Measurements from ENCODE around the gene UHRF2.
"Not testable (repeated sequence)": the region's sequence is repeated elsewhere in the genome, so short reads cannot be mapped to it uniquely, and the experiment has no call there.

Gene UHRF2

DNA sequence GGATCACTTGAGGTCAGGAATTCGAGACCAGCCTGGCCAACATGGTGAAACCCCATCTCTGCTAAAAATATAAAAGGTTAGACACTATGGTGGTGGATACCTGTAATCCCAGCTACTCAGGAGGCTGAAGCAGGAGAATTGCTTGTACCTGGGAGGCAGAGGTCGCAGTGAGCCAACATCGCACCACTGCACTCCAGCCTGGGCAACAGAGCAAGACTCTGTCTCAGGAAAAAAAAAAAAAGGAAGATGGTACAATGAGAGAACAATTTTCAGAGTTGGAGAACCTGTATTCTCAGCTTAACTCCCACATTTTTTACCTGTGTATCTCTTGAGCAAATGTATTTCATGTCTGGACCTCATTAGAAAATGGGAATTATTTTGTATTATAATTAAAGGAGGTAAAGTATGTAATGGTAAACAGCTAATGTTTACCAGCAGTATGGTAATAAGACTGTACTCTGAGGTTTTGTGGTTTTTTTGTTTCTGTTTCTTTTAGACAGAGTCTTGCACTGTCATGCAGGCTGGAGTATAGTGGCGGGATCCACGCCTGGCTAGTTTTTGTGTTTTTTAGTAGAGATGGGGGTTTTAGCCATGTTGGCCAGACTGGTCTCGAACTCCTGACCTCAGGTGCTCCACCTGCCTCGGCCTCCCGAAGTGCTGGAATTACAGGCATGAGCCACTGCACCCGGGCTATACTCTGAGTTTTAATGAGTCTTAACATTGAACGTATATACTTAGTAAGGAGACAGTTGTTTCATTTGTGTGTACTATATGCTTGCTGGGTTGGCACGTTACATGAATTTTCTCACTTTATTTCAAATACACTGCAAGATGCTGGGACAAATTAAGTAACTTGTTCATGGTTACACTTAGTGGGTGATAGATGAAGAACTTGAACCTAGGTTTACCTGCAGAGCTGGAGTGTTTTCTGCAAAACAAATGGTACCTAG is 16.2 kb downstream of the UHRF2 start:
- DNase-seq (ENCODE audit: low read depth) = no peak

DNA sequence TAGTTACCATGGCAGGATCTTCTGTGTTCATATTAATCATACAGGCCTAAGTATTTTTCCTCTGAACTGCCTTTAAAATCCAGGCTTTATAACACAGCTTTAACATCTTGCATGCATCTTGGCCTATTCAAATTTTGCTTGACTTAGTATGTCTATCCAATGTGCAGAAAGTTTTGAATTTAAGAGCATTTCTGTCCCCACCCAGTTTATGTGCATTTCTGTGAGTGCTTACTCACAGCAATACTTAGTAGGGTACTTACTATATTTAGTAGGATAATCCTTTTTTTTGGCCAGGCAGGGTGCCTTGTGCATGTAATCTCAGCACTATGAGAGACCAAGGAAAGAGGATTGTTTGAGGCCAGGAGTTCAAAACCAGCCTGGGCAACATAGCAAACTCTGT is 18.0 kb downstream of the UHRF2 start:
- DNase-seq (ENCODE audit: low read depth) = no peak

DNA sequence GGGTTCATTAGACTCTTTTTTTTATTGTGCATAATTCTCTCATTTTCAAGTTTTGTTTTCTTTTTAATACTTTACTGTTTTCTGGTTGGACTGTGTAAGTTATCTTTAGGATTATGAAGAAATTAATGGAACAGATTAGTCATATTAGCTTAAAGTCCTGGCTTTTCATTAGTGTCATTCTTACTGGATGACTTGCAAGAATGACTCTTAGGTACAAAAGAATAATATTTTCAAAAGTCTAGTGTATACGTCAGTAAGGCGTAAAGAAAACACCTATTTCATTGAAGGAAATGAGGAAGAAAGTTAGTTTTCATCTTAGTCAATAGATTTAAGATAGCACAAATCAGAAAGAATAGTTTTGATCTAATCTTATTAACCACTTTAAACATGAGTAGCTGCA is 20.4 kb downstream of the UHRF2 start:
- no peak for DNase-seq (ENCODE audit: low read depth)

DNA sequence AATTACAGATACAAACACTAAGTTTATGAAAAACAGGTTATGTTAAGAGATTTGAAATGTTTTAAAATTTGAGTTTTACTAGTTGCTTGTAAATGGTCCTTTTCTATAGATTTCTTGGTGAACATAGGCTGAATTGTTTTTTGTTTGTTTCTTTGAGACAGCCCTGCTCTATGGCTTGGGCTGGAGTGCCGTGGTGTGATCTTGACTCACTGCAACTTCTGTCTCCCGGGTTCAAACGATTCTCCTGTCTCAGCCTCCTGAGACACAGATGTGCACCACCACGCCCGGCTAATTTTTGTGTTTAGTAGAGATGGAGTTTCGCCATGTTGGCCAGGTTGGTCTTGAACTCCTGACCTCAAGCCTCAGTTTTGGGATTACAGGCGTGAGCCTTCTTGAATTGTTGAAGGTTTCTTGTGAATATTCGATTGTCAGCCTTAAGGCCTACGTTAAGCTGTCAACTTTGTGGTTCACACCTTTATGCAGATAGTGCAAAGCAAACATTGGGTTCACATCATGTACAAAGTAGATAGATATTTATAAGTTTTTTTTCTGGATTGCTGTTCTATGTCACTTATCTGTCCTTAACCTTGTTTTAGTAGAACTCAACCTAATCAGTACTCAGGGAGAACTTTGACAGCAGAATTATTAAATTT is 26.2 kb downstream of the UHRF2 start:
- DNase-seq (ENCODE audit: low read depth) = no peak

DNA sequence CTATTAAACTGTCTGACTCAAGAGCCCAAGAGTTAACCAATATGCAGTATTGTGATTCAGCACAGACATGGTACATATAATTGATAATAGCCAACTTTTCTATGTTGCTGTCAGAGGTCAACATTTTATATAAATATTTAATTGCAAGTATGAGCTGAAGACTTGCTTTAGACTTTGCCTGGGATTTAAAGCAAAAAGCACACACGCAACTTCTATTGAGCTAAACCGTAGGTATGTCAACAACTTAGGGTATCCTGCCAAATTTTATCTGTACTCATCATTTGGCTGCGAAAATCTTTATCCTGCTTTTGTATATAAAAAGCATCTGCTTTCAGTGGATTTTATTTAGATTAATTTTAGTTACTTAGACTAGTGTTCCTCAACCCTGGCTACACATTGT is 27.4 kb downstream of the UHRF2 start:
- no peak for DNase-seq (ENCODE audit: low read depth)

DNA sequence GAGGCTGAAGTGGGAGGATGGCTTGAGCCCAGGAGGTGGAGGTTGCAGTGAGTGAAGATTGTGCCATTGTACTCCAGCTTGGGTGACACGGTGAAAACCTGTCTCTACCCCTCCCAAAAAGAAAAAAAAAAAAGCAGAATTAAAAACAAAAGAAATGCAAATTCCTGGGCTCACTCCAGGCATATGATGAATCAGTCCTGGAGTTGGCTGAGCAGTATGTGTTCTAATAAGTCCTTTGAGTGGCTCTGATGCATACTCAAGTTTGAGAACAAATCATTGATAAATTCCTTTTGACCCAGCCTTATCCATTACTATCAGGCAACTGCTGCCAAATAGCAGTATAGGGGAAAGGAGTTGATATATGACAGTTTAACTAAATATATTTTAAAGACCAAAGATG is 28.3 kb downstream of the UHRF2 start:
- no peak for DNase-seq (ENCODE audit: low read depth)

DNA sequence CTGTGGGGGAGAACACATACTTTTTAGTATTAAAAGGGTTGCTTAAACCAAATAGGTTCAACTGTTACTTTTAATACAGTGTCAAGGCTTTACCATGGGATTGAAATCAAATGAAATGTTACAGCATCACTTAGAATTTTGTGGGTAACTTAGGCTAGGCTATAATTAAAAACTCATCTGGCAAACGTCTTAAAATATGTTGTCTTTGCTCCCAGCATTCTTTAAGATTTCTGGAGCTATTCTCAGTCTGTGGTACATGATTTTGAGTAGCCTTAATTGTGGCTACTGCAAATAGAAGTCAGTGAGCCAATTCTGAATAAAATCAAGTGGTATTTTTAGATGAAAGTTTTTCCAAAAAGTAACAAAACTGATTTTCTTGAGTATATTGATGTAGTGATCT is 30.7 kb downstream of the UHRF2 start:
- DNase-seq (ENCODE audit: low read depth) = no peak

DNA sequence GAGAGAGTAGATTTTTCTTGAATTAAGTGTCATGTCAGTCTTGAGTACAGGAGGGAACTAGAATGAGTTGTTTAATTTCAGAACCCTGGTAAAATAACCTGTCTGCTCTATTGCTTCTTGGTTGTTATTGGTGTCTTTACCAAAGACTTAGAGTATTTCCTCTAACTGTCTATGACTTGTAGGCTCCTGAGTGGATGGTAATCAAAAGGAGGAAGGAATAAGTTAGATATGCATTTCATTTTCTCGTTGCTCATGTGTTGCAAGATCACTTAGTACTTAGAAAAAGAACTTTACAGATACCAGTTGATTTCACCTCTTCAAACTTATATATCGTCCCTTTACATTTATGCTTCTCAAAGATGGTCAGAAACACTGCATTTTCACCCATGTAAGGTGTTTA is 31.1 kb downstream of the UHRF2 start:
- DNase-seq (ENCODE audit: low read depth) = no peak

DNA sequence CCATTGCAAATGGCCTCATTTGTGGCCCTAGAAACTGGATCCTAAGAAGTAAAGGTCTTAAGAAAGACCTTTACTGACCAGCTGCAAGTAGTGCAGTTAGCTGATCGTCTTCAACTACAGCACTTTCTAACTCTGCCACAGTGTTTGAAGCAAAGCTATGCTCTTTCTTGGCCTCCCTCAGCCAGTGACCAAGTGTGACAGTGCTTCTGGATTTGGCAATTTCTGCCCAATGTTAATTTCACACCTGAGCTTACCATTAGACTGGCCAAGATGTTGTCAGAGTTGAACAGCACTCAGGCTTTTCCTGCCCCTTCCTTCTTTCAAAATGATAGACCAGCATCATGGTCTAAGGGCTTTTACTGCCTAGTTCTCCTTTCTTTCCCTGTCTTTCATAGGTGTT is 36.1 kb downstream of the UHRF2 start:
- DNase-seq (ENCODE audit: low read depth) = no peak

DNA sequence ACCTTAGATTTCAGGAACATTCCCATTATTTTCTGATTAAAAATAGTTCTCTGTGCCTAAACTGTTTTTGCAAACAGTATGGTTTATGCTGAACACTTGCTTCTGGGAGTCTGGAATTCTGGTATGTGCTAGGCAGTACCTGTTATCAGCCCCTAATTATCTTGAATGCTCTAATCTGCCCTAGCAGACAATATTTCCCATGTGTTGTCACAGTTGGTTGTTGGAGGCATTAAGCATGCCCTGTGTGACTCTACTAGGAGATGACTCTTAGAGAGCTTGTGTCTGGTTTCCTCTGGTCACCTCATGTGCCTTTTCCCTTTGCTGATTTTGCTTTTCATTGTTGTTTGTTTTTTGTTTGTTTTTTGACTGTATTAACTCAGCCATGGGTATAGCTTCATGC is 36.6 kb downstream of the UHRF2 start:
- no peak for DNase-seq (ENCODE audit: low read depth)

DNA sequence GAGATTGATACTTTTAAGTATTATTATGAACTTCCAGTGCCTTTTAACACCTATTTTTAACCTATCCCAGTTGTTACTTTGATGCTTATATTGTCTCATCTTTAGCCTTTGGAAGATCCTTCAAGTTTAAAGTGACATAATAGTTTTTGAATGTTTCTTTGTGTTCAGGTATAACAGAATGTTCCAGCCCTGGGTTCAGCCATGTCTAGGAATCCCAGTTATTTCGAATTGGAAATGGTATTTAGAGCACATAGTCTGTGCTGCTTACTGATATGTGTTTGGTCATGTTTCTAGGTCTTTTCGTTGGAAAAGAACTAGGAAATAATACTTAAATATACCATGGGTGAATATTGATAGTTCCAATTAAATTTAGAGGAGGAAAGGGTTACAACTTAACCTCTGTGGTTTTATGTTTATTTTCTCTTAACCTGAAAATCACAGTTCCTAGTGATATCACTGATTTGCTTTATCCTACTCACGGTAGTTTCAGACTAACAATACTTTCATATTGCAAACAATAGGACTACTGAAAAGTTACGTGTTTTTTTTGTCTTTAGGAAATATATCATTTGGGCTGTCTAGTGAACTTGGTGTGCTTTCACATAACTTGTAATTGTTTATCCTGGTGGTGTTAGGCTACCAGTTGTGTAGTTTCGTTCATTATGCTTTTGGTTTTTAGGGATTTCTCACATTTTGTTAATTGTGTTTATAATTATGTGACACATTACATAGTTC is 37.8 kb downstream of the UHRF2 start:
- DNase-seq (ENCODE audit: low read depth) = no peak

DNA sequence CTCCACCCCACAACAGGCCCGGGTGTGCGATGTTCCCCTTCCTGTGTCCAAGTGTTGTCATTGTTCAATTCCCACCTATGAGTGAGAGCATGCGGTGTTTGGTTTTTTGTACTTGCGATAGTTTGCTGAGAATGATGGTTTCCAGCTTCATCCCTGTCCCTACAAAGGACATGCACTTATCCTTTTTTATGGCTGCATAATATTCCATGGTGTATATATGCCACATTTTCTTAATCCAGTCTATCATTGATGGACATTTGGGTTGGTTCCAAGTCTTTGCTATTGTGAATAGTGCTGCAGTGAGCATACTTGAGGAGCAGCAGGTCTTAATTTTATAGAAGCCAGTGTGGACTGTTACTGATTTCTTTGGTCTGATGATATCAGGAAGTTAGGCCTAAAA is 42.3 kb downstream of the UHRF2 start:
- not testable (repeated sequence) for DNase-seq (ENCODE audit: low read depth)

DNA sequence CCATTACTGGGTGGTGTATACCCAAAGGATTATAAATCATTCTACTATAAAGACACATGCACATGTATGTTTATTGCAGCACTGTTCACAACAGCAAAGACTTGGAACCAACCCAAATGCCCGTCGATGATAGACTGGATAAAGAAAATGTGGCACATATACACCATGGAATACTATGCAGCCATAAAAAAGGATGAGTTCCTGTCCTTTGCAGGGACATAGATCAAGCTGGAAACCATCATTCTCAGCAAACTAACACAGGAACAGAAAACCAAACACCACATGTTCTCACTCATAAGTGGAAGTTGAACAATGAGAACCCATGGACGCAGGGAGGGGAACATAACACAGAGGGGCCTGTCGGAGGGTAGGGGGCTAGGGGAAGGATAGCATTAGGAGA is 45.7 kb downstream of the UHRF2 start:
- DNase-seq (ENCODE audit: low read depth) = not testable (repeated sequence)

DNA sequence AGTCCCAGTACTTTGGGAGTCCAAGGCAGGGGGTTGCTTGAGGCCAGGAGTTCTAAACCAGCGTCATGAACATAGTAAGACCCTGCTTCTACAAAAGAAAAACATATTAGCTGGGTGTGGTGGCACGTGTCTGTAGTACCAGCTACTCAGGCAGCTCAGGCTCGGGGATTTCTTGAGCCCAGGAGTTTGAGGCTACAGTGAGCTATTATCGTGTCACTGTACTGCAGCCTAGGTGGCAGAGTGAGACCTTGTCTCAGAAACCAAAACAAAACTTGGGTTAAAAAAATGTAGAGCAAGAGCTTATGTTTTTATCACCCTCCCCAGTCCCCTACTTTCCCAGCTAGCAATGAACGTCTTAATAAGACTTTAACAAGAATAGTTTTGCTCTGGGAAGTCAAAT is 46.7 kb downstream of the UHRF2 start:
- DNase-seq (ENCODE audit: low read depth) = no peak

DNA sequence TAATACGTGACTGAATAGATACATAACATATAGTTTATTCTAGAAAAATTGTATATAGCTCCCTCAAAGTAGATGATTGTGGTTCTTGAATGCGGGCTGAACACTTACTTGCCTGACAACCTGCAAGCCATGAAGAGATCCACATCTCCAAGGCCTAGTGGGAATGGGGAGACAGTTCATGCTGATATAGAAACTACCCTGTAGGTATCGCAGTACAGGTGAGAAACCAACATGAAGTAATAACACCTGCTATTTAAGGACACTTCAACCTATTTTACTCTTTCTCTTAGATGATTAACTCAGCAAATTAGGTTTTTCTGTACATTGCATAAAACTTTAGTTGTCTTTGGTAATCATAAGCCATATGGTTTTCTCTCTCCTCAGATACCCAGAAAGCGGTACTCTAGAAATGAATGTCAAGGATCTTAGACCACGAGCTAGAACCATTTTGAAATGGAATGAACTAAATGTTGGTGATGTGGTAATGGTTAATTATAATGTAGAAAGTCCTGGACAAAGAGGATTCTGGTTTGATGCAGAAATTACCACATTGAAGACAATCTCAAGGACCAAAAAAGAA is 47.3 kb downstream of the UHRF2 start:
- DNase-seq (ENCODE audit: low read depth) = no peak

DNA sequence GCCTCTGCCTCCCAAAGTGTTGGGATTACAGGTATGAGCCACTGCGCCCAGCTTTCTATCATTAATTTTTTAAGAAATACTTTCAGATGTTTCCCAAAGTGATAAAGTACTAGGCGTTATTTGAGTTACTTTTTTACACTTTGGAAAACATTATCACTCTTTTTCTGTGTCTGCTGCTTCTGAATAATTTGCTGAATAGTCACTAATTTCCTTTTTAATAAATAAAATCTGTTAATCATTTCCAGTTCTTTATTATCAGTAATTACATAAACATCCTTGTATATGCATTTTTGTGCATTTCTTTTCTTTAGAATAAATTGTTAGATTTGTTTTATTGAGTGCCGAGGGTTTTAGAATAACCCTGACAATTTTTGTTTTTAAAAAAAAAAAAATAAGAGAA is 48.6 kb downstream of the UHRF2 start:
- DNase-seq (ENCODE audit: low read depth) = no peak

DNA sequence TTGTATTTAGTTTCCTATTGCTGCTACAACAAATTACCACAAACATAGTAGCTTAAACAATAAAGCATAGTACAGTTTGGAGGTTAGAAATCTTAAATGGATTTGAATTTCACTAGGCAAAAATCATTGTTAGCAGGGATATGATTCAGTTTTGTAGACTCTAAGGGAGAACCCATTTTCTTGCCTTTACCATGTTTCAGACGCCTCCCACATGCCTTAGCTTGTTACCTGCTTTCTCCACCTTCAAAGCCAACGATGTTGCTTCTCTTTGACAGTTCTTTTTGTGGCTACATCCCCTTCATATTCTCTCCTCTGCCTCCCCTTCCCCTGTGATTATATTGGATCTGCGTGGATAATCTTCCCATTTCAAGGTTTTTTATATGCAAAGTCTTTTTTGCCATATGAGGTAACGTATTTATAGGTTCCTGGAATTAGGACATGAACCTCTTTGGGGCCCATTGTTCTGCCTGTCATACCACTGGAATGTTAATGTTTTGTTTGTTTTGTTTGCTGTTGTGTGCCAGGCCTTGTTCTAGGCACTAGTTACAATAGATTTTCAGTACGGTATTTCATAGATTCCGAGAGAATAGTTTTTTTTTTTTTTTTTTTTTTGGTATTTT is 54.1 kb downstream of the UHRF2 start:
- DNase-seq (ENCODE audit: low read depth) = no peak

DNA sequence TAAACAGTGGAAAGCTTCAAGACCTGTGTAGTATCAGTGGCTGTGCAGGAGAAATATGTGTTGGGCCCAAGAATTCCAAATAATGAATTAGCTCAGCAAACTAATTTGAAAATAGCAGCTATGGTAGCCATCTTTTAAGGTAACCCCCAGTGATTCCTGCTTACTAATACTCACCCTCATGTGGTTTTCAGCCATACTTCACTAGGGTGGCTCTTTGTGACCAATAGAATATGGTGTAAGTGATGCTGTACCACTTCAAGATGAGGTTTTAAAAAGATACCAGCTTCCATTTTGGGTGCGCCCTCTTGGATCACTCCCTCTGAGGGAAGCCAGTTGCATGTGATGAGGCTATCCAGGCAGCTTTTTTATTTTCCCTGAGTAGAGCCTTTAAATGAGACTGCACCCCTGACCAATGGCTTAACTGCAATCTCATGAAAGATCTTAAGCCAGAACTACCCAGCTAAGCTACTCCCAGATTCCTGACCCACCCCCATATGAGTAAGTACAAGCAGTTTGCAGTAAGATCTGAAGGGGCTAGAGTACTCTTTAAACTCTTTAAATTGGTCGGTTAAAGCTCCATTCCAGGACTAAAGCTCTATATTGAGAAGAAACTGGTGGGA is 58.3 kb downstream of the UHRF2 start:
- no peak for DNase-seq (ENCODE audit: low read depth)

DNA sequence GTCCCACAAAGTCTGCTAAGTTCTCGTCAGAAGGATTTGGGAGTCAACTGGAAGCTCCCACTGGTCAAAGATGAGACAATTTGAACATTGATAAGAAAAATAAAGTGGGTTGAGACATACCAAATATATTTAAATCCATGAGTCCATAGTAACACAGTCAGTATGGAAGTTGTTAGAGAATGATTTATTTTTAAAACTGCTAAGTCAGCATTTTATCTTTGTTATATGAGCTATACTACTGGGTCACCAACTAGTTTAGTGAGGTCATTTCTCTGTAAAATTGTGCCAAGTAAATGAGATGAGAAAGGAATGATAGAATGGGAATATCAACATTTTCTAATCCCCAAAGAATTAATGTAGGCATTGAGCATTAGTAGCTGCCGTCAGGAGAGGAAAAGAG is 60.2 kb downstream of the UHRF2 start:
- DNase-seq (ENCODE audit: low read depth) = no peak

DNA sequence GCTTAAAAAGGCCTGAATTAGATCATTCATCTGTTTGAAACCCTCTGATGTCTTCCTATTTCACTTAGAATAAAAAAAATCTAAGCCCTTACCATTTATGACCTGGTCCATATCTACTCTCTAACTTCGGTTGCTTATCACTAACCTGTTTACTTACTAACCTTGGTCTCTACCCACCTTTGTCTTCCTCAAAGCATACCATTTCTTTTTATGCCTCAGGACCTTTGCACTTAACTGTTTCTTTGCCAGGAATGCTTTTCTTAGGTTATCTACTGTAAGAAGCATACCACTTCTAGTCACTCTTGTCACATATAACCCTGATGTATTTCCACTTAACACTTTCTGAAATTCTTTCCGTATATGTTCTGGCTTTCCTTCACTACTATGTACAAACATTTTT is 67.0 kb downstream of the UHRF2 start:
- no peak for DNase-seq (ENCODE audit: low read depth)

DNA sequence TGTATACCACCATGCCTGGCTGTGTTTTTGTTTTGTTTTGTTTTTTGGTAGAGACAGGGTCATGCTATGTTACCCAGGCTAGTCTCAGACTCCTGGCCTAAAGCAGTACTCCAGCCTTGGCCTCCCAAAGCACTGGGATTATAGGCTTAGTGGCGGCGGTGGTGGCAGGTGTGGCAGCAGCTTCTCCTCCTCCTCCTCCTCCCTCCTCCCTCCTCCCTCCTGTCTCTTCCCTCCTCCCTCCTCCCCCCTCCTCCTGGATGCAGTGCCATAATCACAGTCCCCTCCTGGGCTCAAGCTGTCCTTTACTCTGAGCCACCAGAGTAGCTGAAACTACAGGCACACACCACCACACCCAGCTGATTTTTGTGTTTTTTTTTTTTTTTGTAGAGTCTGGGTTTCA is 71.2 kb downstream of the UHRF2 start:
- no peak for DNase-seq (ENCODE audit: low read depth)

DNA sequence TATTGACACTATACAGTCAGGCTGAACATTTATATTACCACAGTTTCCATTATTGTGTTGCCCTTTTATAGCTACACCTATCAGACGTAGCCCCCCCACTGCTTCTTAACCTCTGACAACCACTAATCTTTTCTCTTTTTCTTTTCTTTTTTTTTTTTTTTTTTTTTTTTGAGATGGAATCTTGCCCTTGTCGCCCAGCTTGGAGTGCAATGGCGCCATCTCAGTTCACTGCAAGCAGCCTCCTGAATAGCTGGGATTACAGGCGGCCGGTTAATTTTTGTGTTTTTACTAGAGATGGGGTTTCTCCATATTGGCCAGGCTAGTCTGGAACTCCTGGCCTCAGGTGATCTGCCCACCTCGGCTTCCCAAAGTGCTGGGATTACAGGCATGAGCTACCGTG is 75.4 kb downstream of the UHRF2 start:
- DNase-seq (ENCODE audit: low read depth) = no peak
